Measurements from ENCODE around the gene SLC9A1.

DNA sequence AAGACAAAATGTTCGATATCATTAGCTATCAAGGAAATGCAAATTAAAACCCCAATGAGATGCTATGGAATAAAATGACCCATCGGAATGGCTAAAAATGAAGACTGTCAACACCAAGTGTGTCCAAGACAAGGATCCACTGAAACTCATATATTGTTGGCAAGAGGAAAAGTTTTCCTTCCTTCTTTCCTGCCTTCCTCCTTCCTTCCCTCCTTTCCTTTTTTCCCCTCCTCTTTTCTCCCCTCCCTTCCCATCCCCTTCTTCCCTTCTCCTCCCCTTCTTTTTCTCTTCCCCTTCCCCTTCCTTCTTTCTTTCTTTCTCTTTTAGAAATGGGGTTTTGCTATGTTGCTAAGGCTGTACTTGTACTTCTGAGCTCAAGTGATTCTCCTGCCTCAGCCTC lies 78.1 kb downstream of the SLC9A1 start:
- TF ChIP-seq ZNF622 (IDR thresholded peaks at IDR 0.05) (no peak), EZH2 (IDR thresholded peaks at IDR 0.05; ENCODE audit: borderline replicate concordance, control insufficient read depth, low read depth, low read length) (no peak), RAD21 (IDR thresholded peaks at IDR 0.05; ENCODE audit: insufficient read depth, low read depth, low read length) (no peak), TBL1XR1 (IDR thresholded peaks at IDR 0.05; ENCODE audit: low read depth, low read length) (no peak), NFYB (IDR thresholded peaks at IDR 0.05; ENCODE audit: insufficient read depth, low read depth, low read length) (no peak), POLR2AphosphoS5 (IDR thresholded peaks at IDR 0.05; ENCODE audit: low read length) (no peak)

All from GM12878 (cell line).